GM21447 (cell line): ENCODE results near the gene MRPL33.
"Not testable (repeated sequence)": the region's sequence is repeated elsewhere in the genome, so short reads cannot be mapped to it uniquely, and the experiment has no call there.

Source experiments
- ATAC-seq: cut with Tn5 transposase; IDR thresholded peaks from one replicate; pipeline ENCODE4 v1.9.1; 2021; ENCODE audit not compliant: unreplicated experiment

MRPL33 gene

GRCh38 chr2:27741673-27742072 lies 29.8 kb upstream of the MRPL33 start:
- no peak for ATAC-seq

- no peak for ATAC-seq
Measured at GRCh38 chr2:27742571-27742970, 28.9 kb upstream of the MRPL33 start.

- ATAC-seq: not testable (repeated sequence)
Measured at GRCh38 chr2:27745494-27745893, 26.0 kb upstream of the MRPL33 start.

- no peak for ATAC-seq
Measured at GRCh38 chr2:27746325-27746724, 25.2 kb upstream of the MRPL33 start.

GRCh38 chr2:27747827-27748352 lies 23.6 kb upstream of the MRPL33 start:
- no peak for ATAC-seq

GRCh38 chr2:27748803-27749554 lies 22.5 kb upstream of the MRPL33 start:
- not testable (repeated sequence) for ATAC-seq

GRCh38 chr2:27751377-27751776 lies 20.1 kb upstream of the MRPL33 start:
- ATAC-seq: no peak

GRCh38 chr2:27752551-27753237 lies 18.8 kb upstream of the MRPL33 start:
- ATAC-seq: no peak

GRCh38 chr2:27754138-27754588 lies 17.4 kb upstream of the MRPL33 start:
- no peak for ATAC-seq

- ATAC-seq: no peak
Measured at GRCh38 chr2:27754831-27755230, 16.7 kb upstream of the MRPL33 start.

- ATAC-seq: no peak
Measured at GRCh38 chr2:27756091-27756490, 15.4 kb upstream of the MRPL33 start.

GRCh38 chr2:27756544-27757498 lies 14.7 kb upstream of the MRPL33 start:
- no peak for ATAC-seq

GRCh38 chr2:27762951-27763906 lies 8.3 kb upstream of the MRPL33 start:
- no peak for ATAC-seq

GRCh38 chr2:27763907-27764267 lies 7.6 kb upstream of the MRPL33 start:
- ATAC-seq: no peak

GRCh38 chr2:27764526-27764925 lies 7.0 kb upstream of the MRPL33 start:
- ATAC-seq: not testable (repeated sequence)

GRCh38 chr2:27765621-27766286 lies 5.8 kb upstream of the MRPL33 start:
- no peak for ATAC-seq

- no peak for ATAC-seq
Measured at GRCh38 chr2:27766287-27766661, 5.2 kb upstream of the MRPL33 start.

GRCh38 chr2:27771202-27771547 lies 344 bp upstream of the MRPL33 start:
- ATAC-seq: peak; percentile 5

- ATAC-seq: no peak
Measured at GRCh38 chr2:27772804-27773203, 1.3 kb downstream of the MRPL33 start.

GRCh38 chr2:27773959-27774358 lies 2.4 kb downstream of the MRPL33 start:
- ATAC-seq: no peak
